Upper lobe of right lung (tissue), 1 donor: ENCODE data around the gene SCAF8. TPM values are rescaled to one million over a fixed set of nuclear protein-coding genes. Genes with fewer than 3 reads are reported as not detected.

Experiments
- ATAC-seq: fragments of 200-7000 bp; cut with Tn5 transposase; one replicate; pipeline ENCODE4 v1.9.1; 2020; ENCODE audit warnings: mild to moderate bottlenecking, moderate library complexity
- DNase-seq: peaks from one replicate; pipeline ENCODE4 v3.0.0-alpha.2; 2020
- H3K27ac ChIP-seq: fragments of 200-600 bp; one replicate; pipeline ENCODE4 v1.8.0; 2022
- H3K27me3 ChIP-seq: fragments of 200-600 bp; one replicate; pipeline ENCODE4 v1.8.0; 2022; ENCODE audit warnings: mild to moderate bottlenecking
- H3K36me3 ChIP-seq: fragments of 200-600 bp; one replicate; pipeline ENCODE4 v1.8.0; 2022
- H3K4me1 ChIP-seq: fragments of 200-600 bp; one replicate; pipeline ENCODE4 v1.8.0; 2022
- H3K4me3 ChIP-seq: fragments of 200-600 bp; one replicate; pipeline ENCODE4 v1.8.0; 2022; ENCODE audit warnings: mild to moderate bottlenecking
- H3K9me3 ChIP-seq: fragments of 200-600 bp; one replicate; pipeline ENCODE4 v1.8.0; 2022
- CTCF ChIP-seq: fragments of 200-600 bp; IDR thresholded peaks from one replicate; pipeline ENCODE4 v1.8.0; 2022; ENCODE audit warnings: antibody characterized with exemption
- intact Hi-C: fragments of 100-400 bp; cut with DNase I; formaldehyde crosslinking; loops from one replicate; pipeline ENCODE4 v1.11.0; 2022
- total RNA-seq: library from RNA; stranded (reverse); fragmentation: NEBNext Ultra II Directional; extraction: Animal tissue kit (Norgen Biotek cat#: 25700); gene quantifications from one replicate; pipeline ENCODE4 v1.2.1, GENCODE V29; 2021
- donor health status: DM: no; HTN: yes; CAD: no; lungs with severe emphysema.

Gene SCAF8
- total RNA-seq, 1 donor from 2014 or later, result 38.8 TPM

- no peak for ATAC-seq
- H3K4me3 ChIP-seq, result no peak overlapping the region
- no peak overlapping the region for H3K27ac ChIP-seq
- peaks cover 53% of the 10 kb centered on the region for H3K36me3 ChIP-seq
- TF ChIP-seq CTCF, result no peak
- no peaks in the 10 kb centered on the region for H3K27me3 ChIP-seq
- DNase-seq, result no peak
- no peaks in the 10 kb centered on the region for H3K4me1 ChIP-seq
- H3K9me3 ChIP-seq, result no peaks in the 10 kb centered on the region
- intact Hi-C loops, result no loop called here
Measured at GRCh38 chr6:154791556-154792317, 58.5 kb downstream of the SCAF8 start.

- Histone ChIP-seq H3K4me1 (no peaks in the 10 kb centered on the region), H3K36me3 (peaks cover 58% of the 10 kb centered on the region), H3K27me3 (no peaks in the 10 kb centered on the region), H3K9me3 (no peaks in the 10 kb centered on the region), H3K4me3 (no peak overlapping the region), H3K27ac (no peak overlapping the region)
- TF ChIP-seq CTCF, result no peak
- intact Hi-C loops, result no loop called here
- DNase-seq, result no peak
- ATAC-seq, result no peak
Measured at GRCh38 chr6:154792325-154792724, 59.1 kb downstream of the SCAF8 start.

GRCh38 chr6:154792761-154793160 lies 59.5 kb downstream of the SCAF8 start:
- Histone ChIP-seq H3K36me3 (peaks cover 59% of the 10 kb centered on the region), H3K9me3 (no peaks in the 10 kb centered on the region), H3K4me3 (no peak overlapping the region), H3K4me1 (no peaks in the 10 kb centered on the region), H3K27ac (no peak overlapping the region), H3K27me3 (no peaks in the 10 kb centered on the region)
- ATAC-seq (no peak), DNase-seq (no peak)
- TF ChIP-seq CTCF, result no peak
- intact Hi-C loops, result no loop called here

- Histone ChIP-seq H3K27me3 (no peaks in the 10 kb centered on the region), H3K36me3 (peaks cover 54% of the 10 kb centered on the region), H3K27ac (no peak overlapping the region), H3K4me1 (no peaks in the 10 kb centered on the region), H3K9me3 (no peaks in the 10 kb centered on the region), H3K4me3 (no peak overlapping the region)
- TF ChIP-seq CTCF, result no peak
- ATAC-seq (no peak), DNase-seq (no peak)
- intact Hi-C loops, result no loop called here
Measured at GRCh38 chr6:154796484-154796883, 63.3 kb downstream of the SCAF8 start.

GRCh38 chr6:154797857-154798256 lies 64.6 kb downstream of the SCAF8 start:
- no peak for DNase-seq
- TF ChIP-seq CTCF, result no peak
- no peak for ATAC-seq
- H3K27ac ChIP-seq, result no peak overlapping the region
- no peaks in the 10 kb centered on the region for H3K27me3 ChIP-seq
- no peaks in the 10 kb centered on the region for H3K4me1 ChIP-seq
- intact Hi-C loops, result no loop called here
- H3K9me3 ChIP-seq, result no peaks in the 10 kb centered on the region
- H3K36me3 ChIP-seq, result peaks cover 65% of the 10 kb centered on the region
- H3K4me3 ChIP-seq, result no peak overlapping the region
